ENCODE measurements around the gene CLIP3. TPM values are rescaled to one million over a fixed set of nuclear protein-coding genes. Genes with fewer than 3 reads are reported as not detected.

CLIP3 gene
- total and polyA plus RNA-seq, 12 donors, result 1.3 to 20.1 (median 7.8) TPM

GRCh38 chr19:35991731-35992450, 40.8 kb downstream of the CLIP3 start:
- Histone ChIP-seq H3K4me1 (replicated peaks in 1 of 2) (peaks cover 21 to 24% of the 10 kb centered on the region in 2 donors), H3K9me3 (replicated peaks in 1 of 3) (no peaks in the 10 kb centered on the region), H3K27ac (no peak overlapping the region), H3K4me3 (no peak overlapping the region), H3K27me3 (no peaks in the 10 kb centered on the region), H3K36me3 (replicated peaks in 1 of 2) (no peaks in the 10 kb centered on the region)
- WGBS, 4 donors, result 75 to 87% (median 84%) methylated on average over 7 of the region's 7 CpGs
- no peak for DNase-seq
- intact Hi-C loops (cut with DNase I), result no loop called here
- TF ChIP-seq CTCF (IDR thresholded peaks at IDR 0.05), result no peak
- TF ChIP-seq POLR2A (IDR thresholded peaks at IDR 0.05), result no peak

- WGBS, 4 donors, result 75 to 77% (median 76%) methylated on average over 8 to 10 of the region's 10 CpGs
- H3K27me3 ChIP-seq, result peaks cover 7% of the 10 kb centered on the region
- TF ChIP-seq POLR2A (IDR thresholded peaks at IDR 0.05) (no peak), CTCF (IDR thresholded peaks at IDR 0.05) (no peak)
- H3K36me3 ChIP-seq (replicated peaks in 1 of 2), result no peaks in the 10 kb centered on the region
- H3K4me3 ChIP-seq, result no peak overlapping the region
- intact Hi-C loops (cut with DNase I), result no loop called here
- no peak overlapping the region for H3K27ac ChIP-seq
- DNase-seq, result no peak
- no peaks in the 10 kb centered on the region for H3K9me3 ChIP-seq (replicated peaks in 1 of 3)
- H3K4me1 ChIP-seq (replicated peaks in 1 of 2), result peaks cover 13 to 18% of the 10 kb centered on the region in 2 donors
Measured at GRCh38 chr19:35990771-35991730, 41.6 kb downstream of the CLIP3 start.

GRCh38 chr19:35990156-35990555, 42.5 kb downstream of the CLIP3 start:
- Histone ChIP-seq H3K27ac (no peak overlapping the region), H3K27me3 (peaks cover 9% of the 10 kb centered on the region), H3K4me3 (no peak overlapping the region), H3K36me3 (replicated peaks in 1 of 2) (no peaks in the 10 kb centered on the region), H3K4me1 (replicated peaks in 1 of 2) (peaks cover 7 to 11% of the 10 kb centered on the region in 2 donors), H3K9me3 (replicated peaks in 1 of 3) (no peaks in the 10 kb centered on the region)
- no peak for TF ChIP-seq CTCF (IDR thresholded peaks at IDR 0.05)
- no peak for TF ChIP-seq POLR2A (IDR thresholded peaks at IDR 0.05)
- intact Hi-C loops (cut with DNase I), result no loop called here
- 89 to 94% (median 90%) methylated on average over 4 of the region's 4 CpGs for WGBS, 4 donors
- DNase-seq, result no peak

DNA sequence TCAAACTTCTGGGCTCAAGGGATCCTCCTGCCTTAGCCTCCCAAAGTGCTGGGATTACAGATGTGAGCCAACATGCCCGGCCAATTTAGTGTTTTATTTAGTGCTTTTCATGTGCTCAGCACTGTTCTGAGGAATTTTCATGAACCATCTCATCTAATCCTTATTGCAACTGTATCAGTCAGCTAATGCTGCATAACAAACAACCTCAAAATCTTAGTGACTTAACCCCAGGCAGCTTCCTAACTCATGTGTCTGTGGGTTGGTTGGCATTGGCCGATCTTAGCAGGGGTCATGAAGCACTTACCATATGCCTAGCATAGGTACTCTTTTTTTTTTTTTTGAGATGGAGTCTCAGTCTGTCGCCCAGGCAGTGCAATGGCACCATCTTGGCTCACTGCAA, 43.8 kb downstream of the CLIP3 start:
- H3K27me3 ChIP-seq, result peaks cover 16% of the 10 kb centered on the region
- no peaks in the 10 kb centered on the region for H3K9me3 ChIP-seq (replicated peaks in 1 of 3)
- H3K36me3 ChIP-seq (replicated peaks in 1 of 2), result no peaks in the 10 kb centered on the region
- H3K4me1 ChIP-seq (replicated peaks in 1 of 2), result peaks cover 0 to 4% of the 10 kb centered on the region in 2 donors
- H3K27ac ChIP-seq, result no peak overlapping the region
- intact Hi-C loops (cut with DNase I), result no loop called here
- WGBS, 4 donors, result 80 to 91% (median 87%) methylated on average over 3 of the region's 3 CpGs
- DNase-seq, result no peak
- no peak for TF ChIP-seq CTCF (IDR thresholded peaks at IDR 0.05)
- no peak for TF ChIP-seq POLR2A (IDR thresholded peaks at IDR 0.05)
- no peak overlapping the region for H3K4me3 ChIP-seq

Measured in adrenal gland (tissue), 12 donors.